Adipocyte (in vitro differentiated cells): Measurements from ENCODE around the gene RUNX3.
A peak's percentile ranks its signal among the peaks of the same experiment; 100 is the strongest.

Experiments
- DNase-seq: peaks from one replicate; pipeline ENCODE4 v3.0.0-alpha.2; 2015; ENCODE audit warnings: low read depth
- H3K27me3 ChIP-seq: replicated peaks from 2 replicates; pipeline ENCODE4 v1.7.0; 2013; ENCODE audit warnings: mild to moderate bottlenecking, low read length, moderate library complexity; ENCODE audit not compliant: control insufficient read depth, insufficient read depth
- H3K36me3 ChIP-seq: 2 replicates; pipeline ENCODE4 v1.7.0; 2013; ENCODE audit warnings: low read length, mild to moderate bottlenecking, moderate library complexity; ENCODE audit not compliant: control insufficient read depth, insufficient read depth, severe bottlenecking
- H3K4me1 ChIP-seq: 2 replicates; pipeline ENCODE4 v1.7.0; 2013; ENCODE audit warnings: mild to moderate bottlenecking, low read length, moderate library complexity; ENCODE audit not compliant: control insufficient read depth, insufficient read depth
- H3K4me3 ChIP-seq: 2 replicates; pipeline ENCODE4 v1.7.0; 2013; ENCODE audit warnings: mild to moderate bottlenecking, low read length, moderate library complexity
- H3K9ac ChIP-seq: 2 replicates; pipeline ENCODE4 v1.7.0; 2013; ENCODE audit warnings: mild to moderate bottlenecking, low read length, moderate library complexity
- H3K9me3 ChIP-seq: 2 replicates; pipeline ENCODE4 v1.7.0; 2013; ENCODE audit warnings: mild to moderate bottlenecking, low read length, moderate library complexity; ENCODE audit not compliant: control insufficient read depth

Gene RUNX3

GRCh38 chr1:24968941-24969585 is 39.0 kb upstream of the RUNX3 start:
- H3K36me3 ChIP-seq, result no peaks in the 10 kb centered on the region
- H3K4me3 ChIP-seq, result no peak overlapping the region
- peaks cover 6% of the 10 kb centered on the region for H3K4me1 ChIP-seq
- no peak for DNase-seq
- peaks cover 12% of the 10 kb centered on the region for H3K27me3 ChIP-seq
- no peak overlapping the region for H3K9ac ChIP-seq
- H3K9me3 ChIP-seq, result no peaks in the 10 kb centered on the region

- H3K4me1 ChIP-seq, result peaks cover 6% of the 10 kb centered on the region
- H3K27me3 ChIP-seq, result peaks cover 13% of the 10 kb centered on the region
- no peaks in the 10 kb centered on the region for H3K36me3 ChIP-seq
- H3K4me3 ChIP-seq, result no peak overlapping the region
- H3K9ac ChIP-seq, result no peak overlapping the region
- no peak for DNase-seq
- H3K9me3 ChIP-seq, result no peaks in the 10 kb centered on the region
Measured at GRCh38 chr1:24967962-24968361, 37.9 kb upstream of the RUNX3 start.

GRCh38 chr1:24967555-24967954 is 37.5 kb upstream of the RUNX3 start:
- no peak overlapping the region for H3K9ac ChIP-seq

GRCh38 chr1:24966724-24967346 is 36.8 kb upstream of the RUNX3 start:
- H3K4me3 ChIP-seq, result no peak overlapping the region
- peaks cover 23% of the 10 kb centered on the region for H3K27me3 ChIP-seq
- no peaks in the 10 kb centered on the region for H3K36me3 ChIP-seq
- H3K9me3 ChIP-seq, result no peaks in the 10 kb centered on the region
- peak; percentile 15 for DNase-seq
- H3K9ac ChIP-seq, result no peak overlapping the region
- H3K4me1 ChIP-seq, result peaks cover 6% of the 10 kb centered on the region

More at GRCh38 chr1:24967555-24967954, 37.5 kb upstream of the RUNX3 start:
- Histone ChIP-seq H3K4me1 (peaks cover 6% of the 10 kb centered on the region), H3K4me3 (no peak overlapping the region), H3K36me3 (no peaks in the 10 kb centered on the region), H3K27me3 (peaks cover 16% of the 10 kb centered on the region), H3K9me3 (no peaks in the 10 kb centered on the region)
- DNase-seq, result no peak

- Histone ChIP-seq H3K27me3 (peaks cover 29% of the 10 kb centered on the region), H3K36me3 (no peaks in the 10 kb centered on the region), H3K9me3 (no peaks in the 10 kb centered on the region), H3K9ac (no peak overlapping the region), H3K4me3 (no peak overlapping the region), H3K4me1 (peaks cover 6% of the 10 kb centered on the region)
- no peak for DNase-seq
Measured at GRCh38 chr1:24966121-24966723, 36.1 kb upstream of the RUNX3 start.

GRCh38 chr1:24965571-24965930 is 35.5 kb upstream of the RUNX3 start:
- H3K9me3 ChIP-seq, result no peaks in the 10 kb centered on the region
- no peak overlapping the region for H3K4me3 ChIP-seq
- H3K4me1 ChIP-seq, result peaks cover 6% of the 10 kb centered on the region
- peaks cover 28% of the 10 kb centered on the region for H3K27me3 ChIP-seq
- no peak overlapping the region for H3K9ac ChIP-seq
- no peak for DNase-seq
- H3K36me3 ChIP-seq, result no peaks in the 10 kb centered on the region

- Histone ChIP-seq H3K4me3 (no peak overlapping the region), H3K9ac (no peak overlapping the region), H3K4me1 (peaks cover under 1% of the 10 kb centered on the region), H3K36me3 (no peaks in the 10 kb centered on the region), H3K27me3 (peaks cover 29% of the 10 kb centered on the region), H3K9me3 (no peaks in the 10 kb centered on the region)
- no peak for DNase-seq
Measured at GRCh38 chr1:24964811-24965570, 34.9 kb upstream of the RUNX3 start.

- Histone ChIP-seq H3K9ac (no peak overlapping the region), H3K36me3 (no peaks in the 10 kb centered on the region), H3K4me3 (no peak overlapping the region), H3K27me3 (peaks cover 33% of the 10 kb centered on the region), H3K4me1 (no peaks in the 10 kb centered on the region), H3K9me3 (no peaks in the 10 kb centered on the region)
- no peak for DNase-seq
Measured at GRCh38 chr1:24963943-24964693, 34.0 kb upstream of the RUNX3 start.

GRCh38 chr1:24963099-24963872 is 33.2 kb upstream of the RUNX3 start:
- H3K27me3 ChIP-seq, result peaks cover 36% of the 10 kb centered on the region
- DNase-seq, result no peak
- H3K9me3 ChIP-seq, result no peaks in the 10 kb centered on the region

GRCh38 chr1:24961961-24962861 is 32.1 kb upstream of the RUNX3 start:
- H3K9ac ChIP-seq, result no peak overlapping the region
- peaks cover 47% of the 10 kb centered on the region for H3K27me3 ChIP-seq
- no peaks in the 10 kb centered on the region for H3K4me1 ChIP-seq
- DNase-seq, result no peak
- H3K9me3 ChIP-seq, result no peaks in the 10 kb centered on the region
- H3K4me3 ChIP-seq, result no peak overlapping the region
- no peaks in the 10 kb centered on the region for H3K36me3 ChIP-seq

More at GRCh38 chr1:24963099-24963872, 33.2 kb upstream of the RUNX3 start:
- no peak overlapping the region for H3K9ac ChIP-seq
- H3K4me3 ChIP-seq, result no peak overlapping the region
- no peaks in the 10 kb centered on the region for H3K36me3 ChIP-seq
- H3K4me1 ChIP-seq, result no peaks in the 10 kb centered on the region
